GM12892 (cell line): ENCODE data around the gene DCLK1.

Experiments
- POLR2A ChIP-seq: IDR thresholded peaks from 2 replicates; pipeline ENCODE4 v1.6.1; 2011; ENCODE audit warnings: low read depth, low read length, control low read depth
- POLR2AphosphoS5 ChIP-seq: IDR thresholded peaks from 2 replicates; pipeline ENCODE4 v1.6.1; 2011; ENCODE audit warnings: low read depth, low read length, control low read depth

DNA sequence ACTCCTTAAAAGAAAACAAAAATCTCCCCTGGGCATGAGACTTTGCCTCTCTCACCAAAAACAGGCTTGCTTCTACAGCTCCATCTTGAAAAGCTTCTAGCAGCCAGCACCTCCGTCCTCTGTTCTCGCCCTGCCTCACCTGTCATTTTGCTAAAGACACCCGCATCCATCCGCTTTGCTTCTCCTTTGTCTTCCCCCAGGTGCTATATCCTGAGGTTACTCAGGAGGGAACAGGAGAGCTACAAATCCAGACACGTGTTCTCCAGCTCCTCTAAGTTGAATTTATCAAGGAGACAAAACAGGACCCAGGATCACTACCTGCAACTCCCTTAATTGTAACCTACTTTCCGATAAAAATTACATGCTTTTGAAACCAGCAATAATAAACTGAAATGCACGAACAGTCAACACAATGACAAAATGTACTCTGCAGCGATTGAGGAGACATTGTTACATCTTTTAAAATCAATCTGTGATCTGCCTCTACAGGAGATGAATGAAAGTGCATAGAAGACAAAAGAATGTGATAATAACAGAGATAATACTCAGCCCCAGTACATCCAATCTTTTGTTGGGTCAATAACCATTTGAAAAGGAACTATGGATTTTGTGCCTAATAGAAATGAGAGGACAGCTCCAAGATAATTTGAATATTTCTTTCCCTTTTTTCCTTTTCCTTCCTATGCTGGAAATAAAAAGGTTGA is 221.2 kb downstream of the DCLK1 start:
- TF ChIP-seq POLR2A (no peak), POLR2AphosphoS5 (no peak)
